ENCODE data around the gene MAT2B. TPM values are rescaled to one million over a fixed set of nuclear protein-coding genes. Genes with fewer than 3 reads are reported as not detected.

Gene MAT2B
- total RNA-seq, 1 donor from 2014 or later = 47.5 TPM

DNA sequence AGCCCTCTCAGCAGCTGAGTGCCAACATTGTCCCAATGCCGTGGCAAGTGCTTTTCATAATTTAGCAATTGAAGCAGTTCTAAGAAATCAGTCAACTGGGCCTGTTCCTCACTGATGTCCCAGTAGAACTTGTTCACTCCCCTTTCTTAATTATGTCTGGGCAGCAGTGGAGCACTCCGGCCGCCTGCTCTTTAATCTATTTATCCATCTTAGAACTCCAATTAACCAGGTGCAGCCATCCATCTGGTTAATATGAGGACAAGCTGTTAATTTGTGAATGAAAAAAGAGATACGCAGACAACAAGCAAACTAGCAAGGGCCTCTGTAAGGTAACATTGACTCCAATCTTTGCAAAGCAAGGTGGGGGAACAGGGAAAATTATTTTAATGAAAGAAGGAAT, 39.4 kb downstream of the MAT2B start:
- Histone ChIP-seq H3K27me3 (ENCODE audit: control insufficient read depth in 3 of 3, insufficient read depth in 3 of 3, low read length in 3 of 3) (peaks cover 0 to 3% (median 2%) of the 10 kb centered on the region in 3 donors), H3K4me1 (ENCODE audit: control insufficient read depth in 3 of 3, insufficient read depth in 3 of 3, low read length in 3 of 3) (no peaks in the 10 kb centered on the region), H3K4me3 (ENCODE audit: low read length in 3 of 3) (no peak overlapping the region), H3K27ac (ENCODE audit: low read depth, low read length) (no peak overlapping the region), H3K9me3 (ENCODE audit: control insufficient read depth in 3 of 3, low read length in 3 of 3) (no peaks in the 10 kb centered on the region), H3K9ac (ENCODE audit: low read depth in 1 of 3, low read length in 3 of 3) (no peak overlapping the region), H3K36me3 (ENCODE audit: control insufficient read depth in 3 of 3, insufficient read depth in 3 of 3, low read length in 3 of 3) (no peaks in the 10 kb centered on the region)

DNA sequence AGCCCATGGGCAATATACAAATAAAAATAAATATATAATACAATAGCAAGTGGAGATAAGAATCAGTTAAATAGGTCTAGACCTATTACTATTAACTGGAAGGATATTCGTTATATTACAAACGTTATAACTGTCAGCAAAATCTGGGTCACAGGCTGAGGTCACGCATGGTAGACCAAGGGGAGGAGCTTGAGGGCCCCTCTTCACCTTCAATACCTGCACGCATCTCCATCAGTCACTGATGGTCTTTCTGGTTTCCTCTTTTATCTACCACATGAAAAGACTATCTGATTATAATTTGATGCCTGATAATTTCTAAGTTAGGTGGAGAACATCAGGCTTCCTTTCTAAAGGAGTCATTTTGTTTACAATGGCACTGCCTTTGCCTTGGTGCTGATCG, 43.2 kb downstream of the MAT2B start:
- H3K9ac ChIP-seq (ENCODE audit: low read depth in 1 of 3, low read length in 3 of 3) = no peak overlapping the region
- peaks cover 0 to 2% (median 0%) of the 10 kb centered on the region in 3 donors for H3K27me3 ChIP-seq (ENCODE audit: control insufficient read depth in 3 of 3, insufficient read depth in 3 of 3, low read length in 3 of 3)
- no peaks in the 10 kb centered on the region for H3K36me3 ChIP-seq (ENCODE audit: control insufficient read depth in 3 of 3, insufficient read depth in 3 of 3, low read length in 3 of 3)
- no peak overlapping the region for H3K4me3 ChIP-seq (ENCODE audit: low read length in 3 of 3)
- H3K9me3 ChIP-seq (ENCODE audit: control insufficient read depth in 3 of 3, low read length in 3 of 3) = no peaks in the 10 kb centered on the region
- no peaks in the 10 kb centered on the region for H3K4me1 ChIP-seq (ENCODE audit: control insufficient read depth in 3 of 3, insufficient read depth in 3 of 3, low read length in 3 of 3)
- no peak overlapping the region for H3K27ac ChIP-seq (ENCODE audit: low read depth, low read length)

DNA sequence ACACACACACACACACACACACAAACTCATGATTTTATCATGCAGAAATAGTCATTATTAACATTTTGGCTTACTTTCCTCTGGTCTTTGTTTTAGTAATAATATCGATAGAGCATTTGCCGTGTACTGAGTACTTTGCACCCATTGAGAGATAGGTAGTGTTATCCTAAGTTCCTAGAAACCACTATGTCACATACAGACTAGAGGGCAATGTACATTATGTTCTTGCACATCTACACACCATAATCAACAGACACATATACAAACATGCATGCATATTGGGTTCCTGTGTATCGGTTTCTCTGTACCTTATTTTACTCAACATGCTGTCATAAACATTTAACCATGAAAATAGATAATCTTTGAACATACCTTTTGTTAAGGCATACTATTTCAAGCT, 45.7 kb downstream of the MAT2B start:
- Histone ChIP-seq H3K9ac (ENCODE audit: low read depth in 1 of 3, low read length in 3 of 3) (no peak overlapping the region), H3K27ac (ENCODE audit: low read depth, low read length) (no peak overlapping the region), H3K36me3 (ENCODE audit: control insufficient read depth in 3 of 3, insufficient read depth in 3 of 3, low read length in 3 of 3) (no peaks in the 10 kb centered on the region), H3K4me3 (ENCODE audit: low read length in 3 of 3) (no peak overlapping the region), H3K27me3 (ENCODE audit: control insufficient read depth in 3 of 3, insufficient read depth in 3 of 3, low read length in 3 of 3) (peaks cover 0 to 2% (median 0%) of the 10 kb centered on the region in 3 donors), H3K4me1 (ENCODE audit: control insufficient read depth in 3 of 3, insufficient read depth in 3 of 3, low read length in 3 of 3) (no peaks in the 10 kb centered on the region), H3K9me3 (ENCODE audit: control insufficient read depth in 3 of 3, low read length in 3 of 3) (no peaks in the 10 kb centered on the region)

- no peak overlapping the region for H3K9ac ChIP-seq (ENCODE audit: low read depth in 1 of 3, low read length in 3 of 3)
- H3K4me1 ChIP-seq (ENCODE audit: control insufficient read depth in 3 of 3, insufficient read depth in 3 of 3, low read length in 3 of 3) = no peaks in the 10 kb centered on the region
- H3K4me3 ChIP-seq (ENCODE audit: low read length in 3 of 3) = no peak overlapping the region
- H3K27ac ChIP-seq (ENCODE audit: low read depth, low read length) = no peak overlapping the region
- no peaks in the 10 kb centered on the region for H3K36me3 ChIP-seq (ENCODE audit: control insufficient read depth in 3 of 3, insufficient read depth in 3 of 3, low read length in 3 of 3)
- H3K27me3 ChIP-seq (ENCODE audit: control insufficient read depth in 3 of 3, insufficient read depth in 3 of 3, low read length in 3 of 3) = peaks cover 0 to 2% (median 0%) of the 10 kb centered on the region in 3 donors
- no peaks in the 10 kb centered on the region for H3K9me3 ChIP-seq (ENCODE audit: control insufficient read depth in 3 of 3, low read length in 3 of 3)
These were observed 47.1 kb downstream of the MAT2B start for GRCh38 chr5:163552536-163552935.

DNA sequence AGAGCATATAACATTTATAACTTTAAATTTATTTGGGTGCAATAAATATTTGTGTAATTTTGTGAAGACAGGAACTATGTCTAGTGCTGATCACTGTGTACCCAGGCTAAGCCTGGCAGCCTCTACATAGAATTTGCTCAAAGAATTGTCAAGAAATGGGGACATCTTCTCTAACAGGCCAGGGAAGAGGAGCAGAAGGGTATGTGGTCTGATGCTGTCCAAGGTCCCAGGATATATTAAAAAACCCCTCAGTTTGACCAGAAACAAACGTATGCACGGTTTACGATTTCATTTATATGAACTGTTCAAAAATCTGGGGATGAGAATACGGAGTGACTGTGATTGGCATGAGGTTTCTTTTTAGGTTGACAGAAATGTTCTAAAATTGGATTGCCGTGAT, 55.9 kb downstream of the MAT2B start:
- Histone ChIP-seq H3K4me1 (ENCODE audit: control insufficient read depth in 3 of 3, insufficient read depth in 3 of 3, low read length in 3 of 3) (peaks cover 8 to 10% (median 8%) of the 10 kb centered on the region in 3 donors), H3K27me3 (ENCODE audit: control insufficient read depth in 3 of 3, insufficient read depth in 3 of 3, low read length in 3 of 3) (peaks cover 9 to 15% (median 14%) of the 10 kb centered on the region in 3 donors), H3K36me3 (ENCODE audit: control insufficient read depth in 3 of 3, insufficient read depth in 3 of 3, low read length in 3 of 3) (no peaks in the 10 kb centered on the region), H3K4me3 (ENCODE audit: low read length in 3 of 3) (no peak overlapping the region), H3K9me3 (ENCODE audit: control insufficient read depth in 3 of 3, low read length in 3 of 3) (no peaks in the 10 kb centered on the region), H3K27ac (ENCODE audit: low read depth, low read length) (no peak overlapping the region), H3K9ac (ENCODE audit: low read depth in 1 of 3, low read length in 3 of 3) (no peak overlapping the region)

DNA sequence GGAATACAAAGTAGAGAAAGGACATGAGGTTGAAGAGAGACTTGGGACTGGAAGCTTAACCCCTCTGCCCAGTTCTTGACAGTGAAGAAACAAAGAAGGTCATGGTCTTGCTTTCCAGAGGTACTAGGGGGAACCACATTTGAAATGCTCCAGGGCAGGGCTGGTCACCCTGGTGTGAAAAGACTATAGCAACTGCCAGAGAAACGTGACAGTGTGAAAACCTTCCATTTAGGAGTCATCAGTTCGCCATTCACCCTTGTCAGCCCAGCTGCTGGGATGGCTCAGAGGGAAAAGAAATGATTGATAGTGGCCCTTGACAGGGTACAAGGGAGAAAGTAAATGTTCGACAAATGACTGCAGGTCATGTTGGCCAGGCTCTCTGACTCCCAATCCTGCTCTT, 56.7 kb downstream of the MAT2B start:
- Histone ChIP-seq H3K27ac (ENCODE audit: low read depth, low read length) (no peak overlapping the region), H3K4me1 (ENCODE audit: control insufficient read depth in 3 of 3, insufficient read depth in 3 of 3, low read length in 3 of 3) (peaks cover 8 to 10% (median 8%) of the 10 kb centered on the region in 3 donors), H3K9me3 (ENCODE audit: control insufficient read depth in 3 of 3, low read length in 3 of 3) (no peaks in the 10 kb centered on the region), H3K9ac (ENCODE audit: low read depth in 1 of 3, low read length in 3 of 3) (no peak overlapping the region), H3K4me3 (ENCODE audit: low read length in 3 of 3) (no peak overlapping the region), H3K27me3 (ENCODE audit: control insufficient read depth in 3 of 3, insufficient read depth in 3 of 3, low read length in 3 of 3) (peaks cover 12 to 20% (median 15%) of the 10 kb centered on the region in 3 donors), H3K36me3 (ENCODE audit: control insufficient read depth in 3 of 3, insufficient read depth in 3 of 3, low read length in 3 of 3) (no peaks in the 10 kb centered on the region)

DNA sequence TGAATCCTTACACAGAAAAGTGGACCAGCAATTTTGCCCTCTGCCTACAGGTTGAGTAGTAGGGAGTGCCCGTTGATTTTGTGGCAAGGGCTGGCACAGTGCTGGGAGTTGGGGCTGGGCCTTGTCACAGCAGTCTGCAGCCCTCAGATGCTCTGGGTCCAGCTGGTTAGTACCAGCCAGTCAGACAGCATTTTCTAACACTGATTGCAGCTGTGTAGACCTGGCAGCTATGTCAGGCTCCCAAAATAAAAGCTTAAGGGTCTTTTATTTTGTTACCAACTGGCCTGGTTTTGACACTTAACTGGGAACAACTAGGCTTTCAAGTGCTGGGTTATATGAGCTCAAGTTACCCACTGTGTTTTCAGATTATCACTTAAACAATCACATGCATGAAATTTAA, 57.7 kb downstream of the MAT2B start:
- H3K4me1 ChIP-seq (ENCODE audit: control insufficient read depth in 3 of 3, insufficient read depth in 3 of 3, low read length in 3 of 3) = peaks cover 8 to 10% (median 8%) of the 10 kb centered on the region in 3 donors
- no peaks in the 10 kb centered on the region for H3K9me3 ChIP-seq (ENCODE audit: control insufficient read depth in 3 of 3, low read length in 3 of 3)
- H3K36me3 ChIP-seq (ENCODE audit: control insufficient read depth in 3 of 3, insufficient read depth in 3 of 3, low read length in 3 of 3) = no peaks in the 10 kb centered on the region
- H3K9ac ChIP-seq (ENCODE audit: low read depth in 1 of 3, low read length in 3 of 3) = no peak overlapping the region
- H3K27ac ChIP-seq (ENCODE audit: low read depth, low read length) = no peak overlapping the region
- peaks cover 16 to 24% (median 21%) of the 10 kb centered on the region in 3 donors for H3K27me3 ChIP-seq (ENCODE audit: control insufficient read depth in 3 of 3, insufficient read depth in 3 of 3, low read length in 3 of 3)
- no peak overlapping the region for H3K4me3 ChIP-seq (ENCODE audit: low read length in 3 of 3)

DNA sequence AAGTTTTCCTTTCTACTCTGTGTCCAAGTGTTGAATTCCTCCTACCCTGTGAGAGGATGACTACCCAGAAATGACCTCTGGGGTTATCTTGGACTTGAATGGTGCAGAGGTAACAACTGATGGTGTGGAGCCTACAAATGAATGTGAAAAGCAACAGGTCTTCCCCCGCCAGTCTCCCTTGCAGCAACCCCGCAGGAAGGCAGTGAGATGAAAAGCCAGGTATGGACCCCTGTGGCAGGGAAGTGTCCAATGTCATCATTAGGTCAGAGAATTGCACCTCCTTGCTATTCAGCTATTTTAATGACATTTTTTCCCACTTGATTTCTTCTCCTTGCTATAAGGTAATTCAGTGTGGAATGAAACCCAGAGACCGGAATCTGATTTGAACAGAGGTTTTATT, 58.5 kb downstream of the MAT2B start:
- H3K4me1 ChIP-seq (ENCODE audit: control insufficient read depth in 3 of 3, insufficient read depth in 3 of 3, low read length in 3 of 3) = peaks cover 8 to 10% (median 8%) of the 10 kb centered on the region in 3 donors
- no peak overlapping the region for H3K27ac ChIP-seq (ENCODE audit: low read depth, low read length)
- H3K36me3 ChIP-seq (ENCODE audit: control insufficient read depth in 3 of 3, insufficient read depth in 3 of 3, low read length in 3 of 3) = no peaks in the 10 kb centered on the region
- H3K9me3 ChIP-seq (ENCODE audit: control insufficient read depth in 3 of 3, low read length in 3 of 3) = no peaks in the 10 kb centered on the region
- no peak overlapping the region for H3K4me3 ChIP-seq (ENCODE audit: low read length in 3 of 3)
- H3K27me3 ChIP-seq (ENCODE audit: control insufficient read depth in 3 of 3, insufficient read depth in 3 of 3, low read length in 3 of 3) = peaks cover 16 to 26% (median 22%) of the 10 kb centered on the region in 3 donors
- no peak overlapping the region for H3K9ac ChIP-seq (ENCODE audit: low read depth in 1 of 3, low read length in 3 of 3)

DNA sequence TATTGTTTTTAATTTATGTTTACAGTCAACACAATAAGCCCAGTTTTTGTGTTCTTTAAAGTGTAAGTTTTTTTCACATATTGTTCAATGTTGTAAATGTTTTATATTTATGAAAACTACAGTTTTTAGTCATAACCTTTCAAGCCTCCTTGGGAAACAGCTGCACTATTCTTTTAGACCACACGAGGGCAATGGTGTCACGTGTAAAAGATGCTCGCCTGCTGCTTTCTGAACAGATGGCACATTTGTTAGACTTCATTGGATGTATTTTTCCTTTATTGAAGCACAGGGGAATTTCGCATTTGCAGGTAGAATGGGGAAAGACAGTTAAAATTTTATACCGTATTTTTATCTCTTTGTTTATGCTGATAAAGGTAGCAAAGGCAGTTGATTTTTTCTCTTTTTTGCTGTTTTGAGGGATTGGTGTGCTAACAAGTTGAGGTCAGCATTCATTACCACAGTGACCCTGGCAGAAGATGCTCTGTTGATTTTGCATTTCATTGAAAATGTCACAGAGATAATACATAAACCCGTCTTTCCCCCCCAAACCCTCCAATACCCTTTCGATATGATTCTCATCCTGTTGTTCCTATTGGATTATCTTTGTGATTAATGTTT, 59.0 kb downstream of the MAT2B start:
- no peaks in the 10 kb centered on the region for H3K9me3 ChIP-seq (ENCODE audit: control insufficient read depth in 3 of 3, low read length in 3 of 3)
- H3K27me3 ChIP-seq (ENCODE audit: control insufficient read depth in 3 of 3, insufficient read depth in 3 of 3, low read length in 3 of 3) = peaks cover 16 to 26% (median 22%) of the 10 kb centered on the region in 3 donors
- H3K27ac ChIP-seq (ENCODE audit: low read depth, low read length) = no peak overlapping the region
- no peak overlapping the region for H3K4me3 ChIP-seq (ENCODE audit: low read length in 3 of 3)
- H3K36me3 ChIP-seq (ENCODE audit: control insufficient read depth in 3 of 3, insufficient read depth in 3 of 3, low read length in 3 of 3) = no peaks in the 10 kb centered on the region
- H3K9ac ChIP-seq (ENCODE audit: low read depth in 1 of 3, low read length in 3 of 3) = no peak overlapping the region
- peaks cover 8 to 10% (median 8%) of the 10 kb centered on the region in 3 donors for H3K4me1 ChIP-seq (ENCODE audit: control insufficient read depth in 3 of 3, insufficient read depth in 3 of 3, low read length in 3 of 3)

GRCh38 chr5:163565492-163565891, 60.1 kb downstream of the MAT2B start:
- Histone ChIP-seq H3K27me3 (ENCODE audit: control insufficient read depth in 3 of 3, insufficient read depth in 3 of 3, low read length in 3 of 3) (peaks cover 16 to 29% (median 25%) of the 10 kb centered on the region in 3 donors), H3K36me3 (ENCODE audit: control insufficient read depth in 3 of 3, insufficient read depth in 3 of 3, low read length in 3 of 3) (no peaks in the 10 kb centered on the region), H3K4me3 (ENCODE audit: low read length in 3 of 3) (peak overlapping the region in 2 of 3 donors; percentile 48 to 66), H3K9me3 (ENCODE audit: control insufficient read depth in 3 of 3, low read length in 3 of 3) (no peaks in the 10 kb centered on the region), H3K4me1 (ENCODE audit: control insufficient read depth in 3 of 3, insufficient read depth in 3 of 3, low read length in 3 of 3) (peaks cover 8 to 10% (median 8%) of the 10 kb centered on the region in 3 donors), H3K9ac (ENCODE audit: low read depth in 1 of 3, low read length in 3 of 3) (no peak overlapping the region), H3K27ac (ENCODE audit: low read depth, low read length) (no peak overlapping the region)

All from skeletal muscle tissue (tissue), 4 donors.